IMR-90 (cell line): ENCODE results near the gene CDKAL1. TPM values are rescaled to one million over a fixed set of nuclear protein-coding genes. Genes with fewer than 3 reads are reported as not detected.

ENCODE experiments used
- ATAC-seq: fragments of 200-7000 bp; cut with Tn5 transposase; 2 replicates; pipeline ENCODE4 v1.9.1; 2020; ENCODE audit warnings: low read depth, mild to moderate bottlenecking, moderate library complexity
- BruUV-seq: library from RNA; stranded (reverse); fragments of 400-500 nt; replicated peaks from 2 replicates; lab custom pipeline; 2021; lab: Mats Ljungman, UMichigan
- CTCF ChIA-PET: fragments of 300-600 bp; formaldehyde crosslinking; extraction: SDS; loops from one replicate; lab custom pipeline; 2021; ENCODE audit warnings: antibody characterized with exemption; lab: Yijun Ruan, JAX
- POLR2A ChIA-PET: fragments of 300-600 bp; sonication (Branson Sonifier 250); formaldehyde crosslinking; loops from one replicate; lab custom pipeline; 2022; ENCODE audit warnings: antibody characterized with exemption; ENCODE audit not compliant: unreplicated experiment; lab: Charles Lee
- DNase-seq: peaks from one replicate; pipeline ENCODE4 v3.0.0; 2013
- H2AFZ ChIP-seq: replicated peaks from 2 replicates; pipeline ENCODE3; 2013; ENCODE audit warnings: low read length, mild to moderate bottlenecking; ENCODE audit not compliant: poor library complexity
- H2AK5ac ChIP-seq: 2 replicates; pipeline ENCODE4 v1.6.1; 2013; ENCODE audit warnings: low read depth, low read length, inconsistent platforms
- H2AK9ac ChIP-seq: replicated peaks from 2 replicates; pipeline ENCODE3; 2013; ENCODE audit warnings: mild to moderate bottlenecking, low read depth, low read length, moderate library complexity; ENCODE audit not compliant: poor library complexity
- H2BK120ac ChIP-seq: 2 replicates; pipeline ENCODE4 v1.6.1; 2013; ENCODE audit warnings: low read depth, low read length, inconsistent platforms
- H2BK15ac ChIP-seq: 3 replicates; pipeline ENCODE4 v1.6.1; 2013; ENCODE audit warnings: low read depth, low read length, inconsistent platforms
- H2BK20ac ChIP-seq: 2 replicates; pipeline ENCODE4 v1.6.1; 2013; ENCODE audit warnings: low read depth, mild to moderate bottlenecking, inconsistent platforms, low read length, moderate library complexity
- H2BK5ac ChIP-seq: 2 replicates; pipeline ENCODE4 v1.6.1; 2013; ENCODE audit warnings: mild to moderate bottlenecking, low read depth, low read length, inconsistent platforms; ENCODE audit not compliant: poor library complexity, severe bottlenecking
- H3K14ac ChIP-seq: replicated peaks from 2 replicates; pipeline ENCODE4 v1.6.1; 2013; ENCODE audit warnings: low read depth, low read length, inconsistent platforms
- H3K18ac ChIP-seq: 2 replicates; pipeline ENCODE4 v1.6.1; 2013; ENCODE audit warnings: low read depth, low read length, control low read depth
- H3K23ac ChIP-seq: 2 replicates; pipeline ENCODE4 v1.6.1; 2013; ENCODE audit warnings: low read depth, low read length, inconsistent platforms
- H3K27ac ChIP-seq: 2 replicates; pipeline ENCODE4 v1.5.1; 2013; ENCODE audit warnings: mild to moderate bottlenecking, control low read depth, low read length; ENCODE audit not compliant: insufficient read depth
- H3K27me3 ChIP-seq: 2 replicates; pipeline ENCODE4 v1.6.1; 2013; ENCODE audit warnings: low read length; ENCODE audit not compliant: control insufficient read depth, insufficient read depth
- H3K36me3 ChIP-seq: 2 replicates; pipeline ENCODE4 v1.6.1; 2013; ENCODE audit warnings: low read length, mixed read lengths; ENCODE audit not compliant: control insufficient read depth, insufficient read depth
- H3K4ac ChIP-seq: 2 replicates; pipeline ENCODE4 v1.6.1; 2013; ENCODE audit warnings: low read depth, low read length, inconsistent platforms
- H3K4me1 ChIP-seq: 2 replicates; pipeline ENCODE4 v1.6.1; 2013; ENCODE audit warnings: low read length, mixed read lengths; ENCODE audit not compliant: control insufficient read depth, insufficient read depth
- H3K4me2 ChIP-seq: 2 replicates; pipeline ENCODE4 v1.6.1; 2013; ENCODE audit warnings: low read depth, mild to moderate bottlenecking, control low read depth, low read length, moderate library complexity
- H3K4me3 ChIP-seq: 2 replicates; pipeline ENCODE4 v1.5.1; 2013; ENCODE audit warnings: low read depth, mild to moderate bottlenecking, control low read depth, low read length, moderate library complexity; ENCODE audit not compliant: insufficient read depth
- H3K56ac ChIP-seq: 2 replicates; pipeline ENCODE4 v1.6.1; 2013; ENCODE audit warnings: low read length, inconsistent platforms; ENCODE audit not compliant: insufficient read depth; ENCODE audit errors: extremely low read depth
- H3K79me1 ChIP-seq, 2 experiments: 2 replicates each; pipeline ENCODE4 v1.6.1; 2013; ENCODE audit warnings: low read length in 2 of 2, inconsistent platforms in 1 of 2, low read depth in 1 of 2
- H3K9ac ChIP-seq: 2 replicates; pipeline ENCODE4 v1.6.1; 2013; ENCODE audit warnings: low read depth, low read length, control low read depth
- H3K9me1 ChIP-seq: 2 replicates; pipeline ENCODE4 v1.6.1; 2013; ENCODE audit warnings: low read length, inconsistent platforms; ENCODE audit not compliant: insufficient read depth
- H3K9me3 ChIP-seq: 2 replicates; pipeline ENCODE4 v1.6.1; 2013; ENCODE audit warnings: low read length; ENCODE audit not compliant: control insufficient read depth, insufficient read depth
- H4K20me1 ChIP-seq: 2 replicates; pipeline ENCODE4 v1.6.1; 2013; ENCODE audit warnings: low read length, inconsistent platforms; ENCODE audit not compliant: insufficient read depth
- H4K5ac ChIP-seq: 2 replicates; pipeline ENCODE4 v1.6.1; 2013; ENCODE audit warnings: mild to moderate bottlenecking, low read depth, low read length, control low read depth
- H4K8ac ChIP-seq, 2 experiments: 2 replicates each; pipeline ENCODE4 v1.6.1; 2013; ENCODE audit warnings: low read depth in 2 of 2, low read length in 2 of 2, control low read depth in 1 of 2, inconsistent platforms in 1 of 2
- H4K91ac ChIP-seq: 2 replicates; pipeline ENCODE4 v1.6.1; 2013; ENCODE audit warnings: low read depth, low read length, inconsistent platforms; ENCODE audit not compliant: insufficient read depth
- BHLHE40 ChIP-seq: fragments of 150-350 bp; IDR thresholded peaks from 2 replicates; pipeline ENCODE4 v1.6.1; 2016; ENCODE audit warnings: mild to moderate bottlenecking, low read depth, low read length
- CEBPB ChIP-seq: IDR thresholded peaks from 2 replicates; pipeline ENCODE4 v1.6.1; 2012; ENCODE audit warnings: low read depth, low read length, improper control_type of control experiment
- WGBS, 2 experiments: methylation state at CpG; one replicate each; pipeline versions ENCODE4 v1.1.5 to v1.1.7; 2013; ENCODE audit warnings: missing lambda C conversion rate in 2 of 2; ENCODE audit not compliant: insufficient read length in 1 of 2; ENCODE audit errors: extremely low coverage in 2 of 2; 5-methylcytosine and 5-hydroxymethylcytosine counted together
- dilution Hi-C: fragments of 300-500 bp; cut with HindIII; formaldehyde crosslinking; loops from one replicate; pipeline ENCODE4 v1.14.3; 2018; ENCODE audit warnings: low sequenced_read_pairs; ENCODE audit not compliant: unreplicated experiment
- in situ Hi-C: fragments of 300-500 bp; cut with MboI; formaldehyde crosslinking; loops from 3 replicates; pipeline ENCODE4 v1.14.3; 2019; ENCODE audit warnings: low sequenced_read_pairs, inconsistent platforms, mixed read lengths
- intact Hi-C: fragments of 100-400 bp; cut with micrococcal nuclease; formaldehyde crosslinking; loops from 2 replicates; pipeline ENCODE4 v1.10.0; 2022
- polyA plus RNA-seq, 3 experiments: library from polyadenylated mRNA; depleted of rRNA; stranded (reverse); fragments of >200 nt; gene quantifications; 2 replicates each; pipeline ENCODE4 v1.2.3, GENCODE V29; 2012; ENCODE audit warnings: low replicate concordance in 1 of 3
- total RNA-seq: library from RNA; depleted of rRNA; stranded (reverse); fragments of >200 nt; gene quantifications from 2 replicates; pipeline ENCODE4 v1.2.3, GENCODE V29; 2012
- TF ChIP-seq, protein P1 (sequence below): fragments of 150-350 bp; IDR thresholded peaks from 2 replicates; pipeline ENCODE4 v1.6.1; 2016; ENCODE audit warnings: low read depth, mild to moderate bottlenecking, low read length, moderate library complexity, borderline replicate concordance

Gene CDKAL1
- total and polyA plus RNA-seq, 2 of the 4 experiments (the other 2 are of a cell fraction) = 3.7 to 13.1 TPM

DNA sequence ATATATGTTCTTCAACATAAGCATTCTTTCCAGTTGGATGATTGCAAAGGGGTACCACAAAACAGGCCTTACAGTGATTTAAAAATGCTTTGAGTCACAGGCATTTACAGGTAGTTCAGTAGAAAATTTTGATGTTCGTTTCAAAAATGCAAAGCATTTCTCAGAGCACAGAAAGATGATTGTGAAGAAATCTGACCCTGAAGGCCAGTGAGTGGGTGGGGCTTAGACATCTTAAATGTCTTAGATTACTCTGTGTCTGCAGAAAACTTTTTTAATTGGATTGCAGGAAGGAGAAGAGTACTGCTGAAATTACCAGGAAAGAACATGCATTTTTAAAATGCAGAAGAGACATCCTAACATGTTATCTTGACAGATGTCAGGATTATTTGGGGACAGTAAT is 268.3 kb downstream of the CDKAL1 start:
- Histone ChIP-seq H3K18ac (no peak overlapping the region), H3K9ac (no peak overlapping the region), H3K9me3 (no peaks in the 10 kb centered on the region; the same call in 1 of the 2 replicates), H3K9me1 (no peaks in the 10 kb centered on the region), H3K23ac (no peak overlapping the region), H2AFZ (no peak overlapping the region), H4K5ac (no peak overlapping the region), H3K36me3 (no peaks in the 10 kb centered on the region), H2BK15ac (no peak overlapping the region), H4K8ac (no peak overlapping the region), H2AK5ac (no peak overlapping the region), H3K79me1 (no peaks in the 10 kb centered on the region), H3K4ac (no peak overlapping the region), H3K14ac (no peak overlapping the region), H3K4me3 (no peak overlapping the region), H2BK120ac (no peak overlapping the region), H4K91ac (no peak overlapping the region), H3K27ac (no peak overlapping the region), H3K27me3 (no peaks in the 10 kb centered on the region), H3K4me1 (peaks cover 2% of the 10 kb centered on the region), H2AK9ac (no peak overlapping the region), H2BK5ac (no peak overlapping the region), H2BK20ac (no peak overlapping the region), H3K4me2 (no peak overlapping the region), H3K56ac (no peak overlapping the region), H4K20me1 (no peaks in the 10 kb centered on the region)
- peak; percentile 71 for ATAC-seq
- BruUV-seq = no TSS peak
- in situ Hi-C loops = no loop called here
- dilution Hi-C loops = no loop called here
- POLR2A ChIA-PET = no interaction called here
- intact Hi-C loops = no loop called here
- CTCF ChIA-PET = no interaction called here
- TF ChIP-seq BHLHE40 = no peak
- TF ChIP-seq, protein P1, sequence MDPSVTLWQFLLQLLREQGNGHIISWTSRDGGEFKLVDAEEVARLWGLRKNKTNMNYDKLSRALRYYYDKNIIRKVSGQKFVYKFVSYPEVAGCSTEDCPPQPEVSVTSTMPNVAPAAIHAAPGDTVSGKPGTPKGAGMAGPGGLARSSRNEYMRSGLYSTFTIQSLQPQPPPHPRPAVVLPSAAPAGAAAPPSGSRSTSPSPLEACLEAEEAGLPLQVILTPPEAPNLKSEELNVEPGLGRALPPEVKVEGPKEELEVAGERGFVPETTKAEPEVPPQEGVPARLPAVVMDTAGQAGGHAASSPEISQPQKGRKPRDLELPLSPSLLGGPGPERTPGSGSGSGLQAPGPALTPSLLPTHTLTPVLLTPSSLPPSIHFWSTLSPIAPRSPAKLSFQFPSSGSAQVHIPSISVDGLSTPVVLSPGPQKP = no peak
- peak; percentile 4; the same call in 1 of the 2 replicates for TF ChIP-seq CEBPB
- no CpG with 5 or more reads among the region's 1 CpG for WGBS, 2 experiments
- peak; percentile 19 for DNase-seq
